H1 (cell line): ENCODE results near the gene ARHGAP23. TPM values are rescaled to one million over a fixed set of nuclear protein-coding genes. Genes with fewer than 3 reads are reported as not detected.

Experiments used
- CTCF ChIA-PET: fragments of 300-600 bp; sonication (Branson Sonifier 250); formaldehyde crosslinking; loops from one replicate; lab custom pipeline; 2021; ENCODE audit not compliant: partially characterized antibody; lab: Charles Lee
- POLR2A ChIA-PET: fragments of 300-600 bp; sonication (Branson Sonifier 250); formaldehyde crosslinking; loops from one replicate; lab custom pipeline; 2021; ENCODE audit warnings: inconsistent platforms; ENCODE audit not compliant: partially characterized antibody; lab: Charles Lee
- DNase-seq, 2 experiments: peaks; one replicate each; pipeline versions ENCODE4 v3.0.0 to v3.0.0-alpha.2; 2010 to 2022; ENCODE audit warnings: low spot score in 2 of 2, low read depth in 1 of 2, mixed read lengths in 1 of 2
- FAIRE-seq: peaks from 2 replicates; lab custom pipeline; 2011; peaks lifted over from hg19 to GRCh38; lab: Jason Lieb, UNC
- H2AFZ ChIP-seq: 2 replicates; pipeline ENCODE4 v1.8.1; 2012; ENCODE audit warnings: low read length, inconsistent platforms
- H2AK5ac ChIP-seq: 2 replicates; pipeline ENCODE4 v1.6.1; 2013; ENCODE audit warnings: low read depth, low read length
- H2BK120ac ChIP-seq: replicated peaks from 2 replicates; pipeline ENCODE3; 2013; ENCODE audit warnings: low read depth, low read length, inconsistent platforms
- H2BK12ac ChIP-seq: 2 replicates; pipeline ENCODE4 v1.6.1; 2013; ENCODE audit warnings: low read depth, low read length
- H2BK15ac ChIP-seq: 2 replicates; pipeline ENCODE4 v1.6.1; 2013; ENCODE audit warnings: low read length
- H2BK20ac ChIP-seq: 2 replicates; pipeline ENCODE4 v1.6.1; 2013; ENCODE audit warnings: low read length
- H2BK5ac ChIP-seq: 2 replicates; pipeline ENCODE4 v1.6.1; 2013; ENCODE audit warnings: low read depth, low read length
- H3K14ac ChIP-seq: 2 replicates; pipeline ENCODE4 v1.6.1; 2013; ENCODE audit warnings: inconsistent platforms; ENCODE audit not compliant: insufficient read length
- H3K18ac ChIP-seq: 2 replicates; pipeline ENCODE4 v1.6.1; 2013; ENCODE audit warnings: low read length; ENCODE audit errors: extremely low read depth
- H3K23ac ChIP-seq: 2 replicates; pipeline ENCODE4 v1.6.1; 2013; ENCODE audit warnings: inconsistent platforms; ENCODE audit not compliant: insufficient read length
- H3K23me2 ChIP-seq: 2 replicates; pipeline ENCODE4 v1.6.1; 2013; ENCODE audit warnings: low read depth, low read length
- H3K27ac ChIP-seq: 2 replicates; pipeline ENCODE4 v1.6.1; 2011; ENCODE audit warnings: low read depth, low read length, inconsistent platforms
- H3K27me3 ChIP-seq, 4 experiments: replicated peaks in 1 of 4; 1 replicate in 1 of 4; 2 replicates in 3 of 4; pipeline versions ENCODE4 v1.6.1 to v1.8.1; 2011 to 2013; ENCODE audit warnings: low read length in 3 of 4, mild to moderate bottlenecking in 3 of 4, inconsistent platforms in 2 of 4, mixed read lengths in 2 of 4, moderate library complexity in 1 of 4; ENCODE audit not compliant: control insufficient read depth in 3 of 4, insufficient read depth in 3 of 4; ENCODE audit errors: extremely low read depth in 1 of 4
- H3K36me3 ChIP-seq, 4 experiments: 2 replicates each; pipeline versions ENCODE4 v1.6.1 to v1.8.1; 2011 to 2013; ENCODE audit warnings: mild to moderate bottlenecking in 4 of 4, low read length in 3 of 4, moderate library complexity in 2 of 4, control low read depth in 1 of 4, inconsistent platforms in 1 of 4; ENCODE audit not compliant: insufficient read depth in 4 of 4, control insufficient read depth in 2 of 4
- H3K4ac ChIP-seq: replicated peaks from 2 replicates; pipeline ENCODE3; 2013; ENCODE audit warnings: low read length, low read depth, mixed read lengths, inconsistent platforms; ENCODE audit not compliant: insufficient read length
- H3K4me1 ChIP-seq, 4 experiments: replicated peaks in 1 of 4; 1 replicate in 1 of 4; 2 replicates in 3 of 4; pipeline versions ENCODE4 v1.6.1 to v1.8.1; 2011 to 2013; ENCODE audit warnings: low read length in 3 of 4, inconsistent platforms in 2 of 4, mixed read lengths in 1 of 4; ENCODE audit not compliant: insufficient read depth in 4 of 4, control insufficient read depth in 3 of 4
- H3K4me2 ChIP-seq, 2 experiments: 2 replicates each; pipeline versions ENCODE4 v1.6.1 to v1.8.1; 2011 to 2013; ENCODE audit warnings: low read depth in 2 of 2, low read length in 2 of 2, control low read depth in 1 of 2, inconsistent platforms in 1 of 2, mild to moderate bottlenecking in 1 of 2; ENCODE audit not compliant: insufficient read depth in 1 of 2
- H3K4me3 ChIP-seq, 4 experiments: fragments of 200-600, 300-600 bp in 1 of 4; sonication (generic), shearing (Covaris generic), sonication (Bioruptor Twin) in 1 of 4; 2 replicates each; pipeline versions ENCODE4 v1.5.1 to v1.8.1; 2011 to 2016; ENCODE audit warnings: low read length in 4 of 4, low read depth in 3 of 4, control low read depth in 2 of 4, inconsistent platforms in 2 of 4, mild to moderate bottlenecking in 2 of 4, mixed read lengths in 1 of 4, moderate library complexity in 1 of 4; ENCODE audit not compliant: insufficient read depth in 2 of 4; ENCODE audit errors: extremely low read depth in 1 of 4
- H3K56ac ChIP-seq: replicated peaks from 2 replicates; pipeline ENCODE3; 2013; ENCODE audit warnings: low read depth, mild to moderate bottlenecking, mixed read lengths, low read length, inconsistent platforms; ENCODE audit not compliant: insufficient read length
- H3K79me1 ChIP-seq: 2 replicates; pipeline ENCODE4 v1.6.1; 2013; ENCODE audit warnings: low read depth, low read length, control low read depth
- H3K79me2 ChIP-seq, 2 experiments: 2 replicates each; pipeline versions ENCODE4 v1.6.1 to v1.8.1; 2012 to 2013; ENCODE audit warnings: low read length in 2 of 2, mild to moderate bottlenecking in 2 of 2, inconsistent platforms in 1 of 2; ENCODE audit not compliant: insufficient read depth in 2 of 2, control insufficient read depth in 1 of 2
- H3K9ac ChIP-seq, 4 experiments: replicated peaks in 1 of 4; 1 replicate in 1 of 4; 2 replicates in 3 of 4; pipeline versions ENCODE4 v1.6.1 to v1.8.1; 2011 to 2013; ENCODE audit warnings: low read depth in 3 of 4, low read length in 3 of 4, control low read depth in 2 of 4, mild to moderate bottlenecking in 2 of 4, moderate library complexity in 2 of 4, inconsistent platforms in 1 of 4; ENCODE audit errors: extremely low read depth in 1 of 4
- H3K9me3 ChIP-seq, 2 experiments: 2 replicates each; pipeline versions ENCODE4 v1.6.1 to v1.8.1; 2012 to 2013; ENCODE audit warnings: mild to moderate bottlenecking in 2 of 2, moderate library complexity in 2 of 2, control low read depth in 1 of 2, inconsistent platforms in 1 of 2, low read depth in 1 of 2, low read length in 1 of 2, mixed read lengths in 1 of 2; ENCODE audit not compliant: insufficient read depth in 2 of 2
- H4K20me1 ChIP-seq, 2 experiments: replicated peaks in 1 of 2; 2 replicates each; pipeline versions ENCODE3 to v1.8.1; 2011 to 2013; ENCODE audit warnings: inconsistent platforms in 2 of 2, low read length in 2 of 2, mild to moderate bottlenecking in 1 of 2; ENCODE audit not compliant: insufficient read depth in 2 of 2, control insufficient read depth in 1 of 2
- H4K5ac ChIP-seq: 2 replicates; pipeline ENCODE4 v1.6.1; 2013; ENCODE audit warnings: low read length, low read depth, mixed read lengths, inconsistent platforms; ENCODE audit not compliant: insufficient read length
- H4K8ac ChIP-seq: 2 replicates; pipeline ENCODE4 v1.8.0; 2013; ENCODE audit warnings: mild to moderate bottlenecking, moderate library complexity, low read length, inconsistent platforms; ENCODE audit not compliant: insufficient read depth; ENCODE audit errors: extremely low read depth
- H4K91ac ChIP-seq: replicated peaks from 2 replicates; pipeline ENCODE3; 2013; ENCODE audit warnings: low read length, mixed read lengths, inconsistent platforms; ENCODE audit not compliant: insufficient read length
- SAP30 ChIP-seq: fragments of 300-600 bp; sonication (generic); IDR thresholded peaks from 2 replicates; pipeline ENCODE4 v1.7.1; 2012; ENCODE audit warnings: low read length, moderate library complexity, mild to moderate bottlenecking, inconsistent platforms; ENCODE audit not compliant: insufficient read depth, insufficient replicate concordance
- SIX5 ChIP-seq: IDR thresholded peaks from 2 replicates; pipeline ENCODE4 v1.6.1; 2011; ENCODE audit warnings: mild to moderate bottlenecking, low read depth, low read length
- WGBS, 2 experiments: shearing (Covaris generic) in 1 of 2; methylation state at CpG; one replicate each; pipeline versions ENCODE4 v1.1.6 to v1.1.7; 2013 to 2015; ENCODE audit warnings: low lambda C conversion rate in 2 of 2, mixed read lengths in 2 of 2, inconsistent platforms in 1 of 2, low coverage in 1 of 2, missing lambda C conversion rate in 1 of 2; ENCODE audit not compliant: insufficient replicate concordance in 2 of 2, insufficient coverage in 1 of 2, insufficient read length in 1 of 2; ENCODE audit errors: extremely low coverage in 1 of 2, missing lambda C conversion rate in 1 of 2; 5-methylcytosine and 5-hydroxymethylcytosine counted together
- polyA plus RNA-seq, 7 experiments: library from polyadenylated mRNA; depleted of rRNA in 3 of 7; stranded (reverse) in 5 of 7; unstranded in 2 of 7; fragments of >200 nt in 5 of 7; fragments of 200-250 nt in 2 of 7; gene quantifications; 1 replicate in 5 of 7; 2 replicates in 1 of 7; 4 replicates in 1 of 7; pipeline versions ENCODE4 v1.2.1 to v1.2.3, GENCODE V29; 2011 to 2013; ENCODE audit warnings: missing spikeins in 2 of 7, mixed read lengths in 2 of 7
- total RNA-seq: library from RNA; stranded (reverse); fragmentation: NEBNext Ultra II Directional; extraction: Animal tissue kit (Norgen Biotek cat#: 25700); gene quantifications from 2 replicates; pipeline ENCODE4 v1.2.1, GENCODE V29; 2021

Gene ARHGAP23
- total and polyA plus RNA-seq, 2 of the 8 experiments (the other 6 are each of a cell fraction or from before 2014, with no cell fraction given): 16.3 to 107 TPM

DNA sequence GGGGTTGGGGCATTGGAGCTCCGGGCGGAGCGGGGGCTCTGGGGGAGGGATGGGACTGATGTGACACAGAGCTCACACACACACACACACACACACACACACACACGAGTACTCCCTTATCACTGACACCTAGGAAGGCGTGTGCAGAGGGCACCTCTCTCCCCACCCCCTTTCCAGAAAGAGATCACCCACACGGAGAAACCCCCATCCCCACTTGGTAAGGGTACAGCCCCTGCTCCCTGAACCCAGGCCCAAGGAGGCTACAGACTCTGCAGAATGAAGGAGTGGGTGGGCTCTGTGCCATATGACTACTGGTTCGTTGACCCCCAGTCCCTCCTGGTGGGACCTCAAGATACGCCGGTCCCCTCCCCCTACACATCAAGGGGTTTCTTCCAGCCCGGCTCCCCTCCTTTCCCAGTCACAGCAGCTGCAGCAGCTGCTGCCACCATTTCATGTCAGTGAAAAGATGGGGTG is 8.7 kb upstream of the ARHGAP23 start:
- no peak overlapping the region for H3K4ac ChIP-seq
- peak overlapping the region; percentile 71; the same call in 1 of the 2 replicates for H3K18ac ChIP-seq
- H2AK5ac ChIP-seq: no peak overlapping the region; the same call in 1 of the 2 replicates
- peak overlapping the region in 1 of 4 experiments; percentile 56; a peak in 1 of 7 replicates for H3K9ac ChIP-seq
- peaks cover 15 to 70% (median 58%) of the 10 kb centered on the region in 4 experiments for H3K4me1 ChIP-seq
- H3K27me3 ChIP-seq: peaks cover 0 to 19% (median 7%) of the 10 kb centered on the region in 4 experiments; a peak in 4 of 7 replicates
- H3K4me3 ChIP-seq: peak overlapping the region; percentile 40 to 65 (median 51)
- no peak overlapping the region for H3K56ac ChIP-seq
- WGBS, 2 experiments: 5% methylated on average over 6 of the region's 10 CpGs; no CpG with 5 or more reads in 1 of the 2 experiments
- peak overlapping the region; percentile 84 to 97 for H3K4me2 ChIP-seq
- no peak for FAIRE-seq
- H3K23me2 ChIP-seq: peaks cover 14% of the 10 kb centered on the region; the same call in 1 of the 2 replicates
- POLR2A ChIA-PET: interaction anchor here (0.8 to 6.6 kb wide), 8 partner anchors 10 to 90 kb away, joined by 3 to 61 read pairs (median 6); partner anchors contain the start of gene SOCS7
- H4K20me1 ChIP-seq: no peaks in the 10 kb centered on the region
- H3K79me2 ChIP-seq: peaks cover 0 to 8% of the 10 kb centered on the region in 2 experiments; a peak in 1 of 4 replicates
- H2BK5ac ChIP-seq: peak overlapping the region; percentile 1; the same call in 1 of the 2 replicates
- H4K91ac ChIP-seq: no peak overlapping the region
- no peak for TF ChIP-seq SIX5
- peak; percentile 44 for TF ChIP-seq SAP30
- TF ChIP-seq, all 59 proteins: peak for 1
- H3K36me3 ChIP-seq: no peaks in the 10 kb centered on the region
- peak overlapping the region; percentile 90; the same call in 1 of the 2 replicates for H2BK20ac ChIP-seq
- H4K8ac ChIP-seq: no peak overlapping the region
- no peak overlapping the region for H3K27ac ChIP-seq
- H4K5ac ChIP-seq: no peak overlapping the region
- no peaks in the 10 kb centered on the region for H3K79me1 ChIP-seq
- peak in 1 of 2 experiments; percentile 65 for DNase-seq
- CTCF ChIA-PET: interaction anchor here (0.9 to 24.5 kb wide), 11 partner anchors 10 to 160 kb away, joined by 3 to 400 read pairs (median 5); partner anchors contain the start of genes GPR179 and SOCS7
- H2BK120ac ChIP-seq: no peak overlapping the region
- no peak overlapping the region for H3K23ac ChIP-seq
- H2AFZ ChIP-seq: no peak overlapping the region
- H3K9me3 ChIP-seq: no peaks in the 10 kb centered on the region
- H2BK12ac ChIP-seq: no peak overlapping the region
- H3K14ac ChIP-seq: no peak overlapping the region
- no peak overlapping the region for H2BK15ac ChIP-seq
